ENCODE results near the gene HDAC9. TPM values are rescaled to one million over a fixed set of nuclear protein-coding genes. Genes with fewer than 3 reads are reported as not detected.

The HDAC9 gene
- total RNA-seq, 4 donors from 2014 or later: 10.3 to 48.4 (median 12.2) TPM

- 72 to 74% methylated on average over 5 of the region's 5 CpGs for WGBS, 2 donors
- Histone ChIP-seq H3K4me3 (no peak overlapping the region), H3K9me3 (no peaks in the 10 kb centered on the region), H3K36me3 (no peaks in the 10 kb centered on the region), H3K27me3 (no peaks in the 10 kb centered on the region), H3K27ac (peak overlapping the region in 1 of 4 donors; percentile 42), H3K4me1 (peaks cover 0 to 12% (median 7%) of the 10 kb centered on the region in 4 donors)
- no peak for DNase-seq (ENCODE audit: low spot score in 2 of 2)
- TF ChIP-seq POLR2A (IDR thresholded peaks at IDR 0.05) (no peak), EP300 (IDR thresholded peaks at IDR 0.05) (no peak)
- TF ChIP-seq, protein P1, sequence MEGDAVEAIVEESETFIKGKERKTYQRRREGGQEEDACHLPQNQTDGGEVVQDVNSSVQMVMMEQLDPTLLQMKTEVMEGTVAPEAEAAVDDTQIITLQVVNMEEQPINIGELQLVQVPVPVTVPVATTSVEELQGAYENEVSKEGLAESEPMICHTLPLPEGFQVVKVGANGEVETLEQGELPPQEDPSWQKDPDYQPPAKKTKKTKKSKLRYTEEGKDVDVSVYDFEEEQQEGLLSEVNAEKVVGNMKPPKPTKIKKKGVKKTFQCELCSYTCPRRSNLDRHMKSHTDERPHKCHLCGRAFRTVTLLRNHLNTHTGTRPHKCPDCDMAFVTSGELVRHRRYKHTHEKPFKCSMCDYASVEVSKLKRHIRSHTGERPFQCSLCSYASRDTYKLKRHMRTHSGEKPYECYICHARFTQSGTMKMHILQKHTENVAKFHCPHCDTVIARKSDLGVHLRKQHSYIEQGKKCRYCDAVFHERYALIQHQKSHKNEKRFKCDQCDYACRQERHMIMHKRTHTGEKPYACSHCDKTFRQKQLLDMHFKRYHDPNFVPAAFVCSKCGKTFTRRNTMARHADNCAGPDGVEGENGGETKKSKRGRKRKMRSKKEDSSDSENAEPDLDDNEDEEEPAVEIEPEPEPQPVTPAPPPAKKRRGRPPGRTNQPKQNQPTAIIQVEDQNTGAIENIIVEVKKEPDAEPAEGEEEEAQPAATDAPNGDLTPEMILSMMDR (IDR thresholded peaks at IDR 0.05): no peak
These were observed 10.4 kb downstream of the HDAC9 start for GRCh38 chr7:18505870-18506460.

DNA sequence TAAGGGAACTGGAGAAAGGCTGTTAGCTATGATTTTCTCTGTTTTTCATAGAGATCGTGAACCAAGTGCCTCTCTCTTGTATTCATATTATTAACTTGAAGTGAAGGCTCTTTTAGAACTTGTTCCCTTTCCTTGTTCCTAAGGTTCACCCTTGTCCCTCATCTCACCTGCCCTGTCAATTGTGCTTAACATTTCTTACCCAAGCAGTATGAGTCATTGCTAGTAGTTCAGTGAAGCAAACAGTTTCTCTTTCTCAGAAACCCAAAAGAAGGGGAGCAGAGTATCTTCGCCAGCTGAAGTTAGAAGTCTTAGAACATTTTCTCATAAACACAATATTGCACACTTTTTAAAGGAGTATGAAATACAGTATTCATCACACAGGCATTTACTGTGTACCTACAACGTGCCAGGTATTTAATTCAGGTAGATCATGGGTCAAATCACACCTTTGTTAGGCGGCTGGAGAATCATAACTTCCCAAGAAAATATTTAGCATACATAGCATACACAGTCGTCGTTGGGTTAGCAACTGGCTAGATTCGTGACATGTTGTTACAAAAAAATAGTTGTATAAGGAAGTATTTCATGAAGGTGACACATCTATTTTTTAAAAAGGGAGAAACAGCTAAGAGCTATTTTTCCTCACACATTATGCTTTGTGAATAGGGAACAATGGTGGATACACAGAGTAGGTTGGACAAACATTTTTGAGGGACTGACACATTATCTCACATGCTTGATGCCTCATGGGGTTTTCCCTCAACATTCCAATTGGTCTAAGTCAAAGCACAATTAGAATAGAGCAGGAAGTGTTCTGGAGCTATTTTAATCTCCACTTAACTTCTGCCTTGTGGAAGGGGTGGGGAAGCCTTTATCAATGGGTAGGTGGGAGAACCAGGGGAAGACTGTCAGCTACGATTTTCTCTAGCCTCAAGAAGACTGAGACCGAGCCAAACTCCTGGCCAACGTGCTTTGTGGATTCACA, 13.2 kb downstream of the HDAC9 start:
- no peak for DNase-seq (ENCODE audit: low spot score in 2 of 2)
- TF ChIP-seq, protein P1 (IDR thresholded peaks at IDR 0.05): no peak
- TF ChIP-seq POLR2A (IDR thresholded peaks at IDR 0.05) (no peak), EP300 (IDR thresholded peaks at IDR 0.05) (no peak)
- Histone ChIP-seq H3K27me3 (no peaks in the 10 kb centered on the region), H3K36me3 (no peaks in the 10 kb centered on the region), H3K27ac (peak overlapping the region in 3 of 4 donors; percentile 6 to 65 (median 46)), H3K4me1 (peaks cover 0 to 12% (median 7%) of the 10 kb centered on the region in 4 donors), H3K9me3 (no peaks in the 10 kb centered on the region), H3K4me3 (no peak overlapping the region)
- WGBS, 2 donors: 57% methylated on average over 10 of the region's 10 CpGs

- Histone ChIP-seq H3K4me1 (peaks cover 0 to 12% (median 7%) of the 10 kb centered on the region in 4 donors), H3K36me3 (no peaks in the 10 kb centered on the region), H3K27me3 (no peaks in the 10 kb centered on the region), H3K9me3 (no peaks in the 10 kb centered on the region), H3K27ac (peak overlapping the region in 3 of 4 donors; percentile 6 to 65 (median 46)), H3K4me3 (no peak overlapping the region)
- DNase-seq (ENCODE audit: low spot score in 2 of 2): no peak
- TF ChIP-seq POLR2A (IDR thresholded peaks at IDR 0.05) (no peak), EP300 (IDR thresholded peaks at IDR 0.05) (no peak)
- TF ChIP-seq, protein P1 (IDR thresholded peaks at IDR 0.05): no peak
- 55% methylated on average over 2 of the region's 2 CpGs for WGBS, 2 donors
These were observed 13.9 kb downstream of the HDAC9 start for GRCh38 chr7:18509481-18509880.

GRCh38 chr7:18511351-18512140, 16.0 kb downstream of the HDAC9 start:
- no peaks in the 10 kb centered on the region for H3K36me3 ChIP-seq
- H3K4me1 ChIP-seq: peaks cover 0 to 12% (median 7%) of the 10 kb centered on the region in 4 donors
- TF ChIP-seq POLR2A (IDR thresholded peaks at IDR 0.05) (no peak), EP300 (IDR thresholded peaks at IDR 0.05) (no peak)
- TF ChIP-seq, protein P1 (IDR thresholded peaks at IDR 0.05): no peak
- H3K9me3 ChIP-seq: no peaks in the 10 kb centered on the region
- H3K27ac ChIP-seq: no peak overlapping the region
- 81 to 83% methylated on average over 4 of the region's 4 CpGs for WGBS, 2 donors
- H3K4me3 ChIP-seq: no peak overlapping the region
- H3K27me3 ChIP-seq: no peaks in the 10 kb centered on the region
- DNase-seq (ENCODE audit: low spot score in 2 of 2): no peak
